Measurements from ENCODE around the gene ENPP1. TPM values are rescaled to one million over a fixed set of nuclear protein-coding genes. Genes with fewer than 3 reads are reported as not detected.

The ENPP1 gene
- total and polyA plus RNA-seq, 2 donors (not counting 1 experiment from before 2014, with no cell fraction given): 0.13 to 0.42 TPM

GRCh38 chr6:131911951-131912350 is 104.1 kb downstream of the ENPP1 start:
- WGBS (ENCODE audit: insufficient coverage): no CpG with 5 or more reads among the region's 3 CpGs
- no peak for ATAC-seq (ENCODE audit: low read depth)
- intact Hi-C loops (cut with micrococcal nuclease): loop anchor here (2.0 to 10.0 kb wide), 2 partner anchors 367 to 903 kb away; partner anchors contain the start of gene RPS12
- TF ChIP-seq EZH2 (IDR thresholded peaks at IDR 0.05; ENCODE audit: borderline replicate concordance, insufficient read depth, low read depth, low read length, poor library complexity, severe bottlenecking): no peak
- TF ChIP-seq, protein P1, sequence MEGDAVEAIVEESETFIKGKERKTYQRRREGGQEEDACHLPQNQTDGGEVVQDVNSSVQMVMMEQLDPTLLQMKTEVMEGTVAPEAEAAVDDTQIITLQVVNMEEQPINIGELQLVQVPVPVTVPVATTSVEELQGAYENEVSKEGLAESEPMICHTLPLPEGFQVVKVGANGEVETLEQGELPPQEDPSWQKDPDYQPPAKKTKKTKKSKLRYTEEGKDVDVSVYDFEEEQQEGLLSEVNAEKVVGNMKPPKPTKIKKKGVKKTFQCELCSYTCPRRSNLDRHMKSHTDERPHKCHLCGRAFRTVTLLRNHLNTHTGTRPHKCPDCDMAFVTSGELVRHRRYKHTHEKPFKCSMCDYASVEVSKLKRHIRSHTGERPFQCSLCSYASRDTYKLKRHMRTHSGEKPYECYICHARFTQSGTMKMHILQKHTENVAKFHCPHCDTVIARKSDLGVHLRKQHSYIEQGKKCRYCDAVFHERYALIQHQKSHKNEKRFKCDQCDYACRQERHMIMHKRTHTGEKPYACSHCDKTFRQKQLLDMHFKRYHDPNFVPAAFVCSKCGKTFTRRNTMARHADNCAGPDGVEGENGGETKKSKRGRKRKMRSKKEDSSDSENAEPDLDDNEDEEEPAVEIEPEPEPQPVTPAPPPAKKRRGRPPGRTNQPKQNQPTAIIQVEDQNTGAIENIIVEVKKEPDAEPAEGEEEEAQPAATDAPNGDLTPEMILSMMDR (IDR thresholded peaks at IDR 0.05): no peak
- no peaks in the 10 kb centered on the region for H3K9me3 Mint-ChIP-seq (ENCODE audit: insufficient read depth)
- H3K4me1 Mint-ChIP-seq: peaks cover 14% of the 10 kb centered on the region
- Histone ChIP-seq H3K9me3 (ENCODE audit: control extremely low read depth in 1 of 3, control insufficient read depth in 2 of 3, insufficient read depth in 1 of 3, low read length in 2 of 3) (no peaks in the 10 kb centered on the region), H3K36me3 (replicated peaks in 1 of 2; ENCODE audit: control extremely low read depth in 1 of 2, control insufficient read depth in 1 of 2, extremely low read depth in 1 of 2, insufficient read depth in 2 of 2, low read length in 1 of 2) (no peaks in the 10 kb centered on the region), H3K27me3 (replicated peaks in 1 of 4; ENCODE audit: control extremely low read depth in 1 of 4, control insufficient read depth in 3 of 4, insufficient read depth in 4 of 4, low read length in 3 of 4) (peaks cover 0 to 18% (median 12%) of the 10 kb centered on the region in 4 experiments), H3K4me2 (replicated peaks; ENCODE audit: low read depth, low read length, poor library complexity, severe bottlenecking) (no peak overlapping the region), H3K79me2 (ENCODE audit: control insufficient read depth, insufficient read depth, low read length) (no peaks in the 10 kb centered on the region), H3K27ac (ENCODE audit: low read length in 2 of 2) (no peak overlapping the region), H3K9ac (ENCODE audit: low read length) (no peak overlapping the region), H2AFZ (ENCODE audit: insufficient read depth, low read depth, low read length, poor library complexity, severe bottlenecking) (no peak overlapping the region), H4K20me1 (ENCODE audit: control insufficient read depth, insufficient read depth, low read length, poor library complexity, severe bottlenecking) (no peaks in the 10 kb centered on the region), H3K4me3 (ENCODE audit: control extremely low read depth in 1 of 5, extremely low read depth in 1 of 5, insufficient read depth in 1 of 5, low read depth in 2 of 5, low read length in 4 of 5) (no peak overlapping the region), H3K4me1 (ENCODE audit: control insufficient read depth in 2 of 2, insufficient read depth in 2 of 2, low read length in 2 of 2) (peaks cover 9 to 11% of the 10 kb centered on the region in 2 donors)
- ChIA-PET POLR2A (no interaction called here), CTCF (interaction anchor here (1.3 to 6.2 kb wide), 2 partner anchors 11 to 216 kb away, joined by 3 to 72 read pairs; no protein-coding TSS in a partner anchor)
- DNase-seq: no peak
- no peak overlapping the region for H3K27ac Mint-ChIP-seq
- peaks cover 45% of the 10 kb centered on the region for H3K27me3 Mint-ChIP-seq
- no peak overlapping the region for H3K4me3 Mint-ChIP-seq

- ATAC-seq (ENCODE audit: low read depth) (no peak), DNase-seq (no peak)
- no peak overlapping the region for H3K27ac Mint-ChIP-seq
- H3K9me3 Mint-ChIP-seq (ENCODE audit: insufficient read depth): no peaks in the 10 kb centered on the region
- CTCF ChIA-PET: interaction anchor here (1.1 to 3.1 kb wide), 16 partner anchors 11 to 384 kb away, joined by 3 to 42 read pairs (median 8); no protein-coding TSS in a partner anchor
- TF ChIP-seq, protein P1 (IDR thresholded peaks at IDR 0.05): no peak
- no peak for TF ChIP-seq EZH2 (IDR thresholded peaks at IDR 0.05; ENCODE audit: borderline replicate concordance, insufficient read depth, low read depth, low read length, poor library complexity, severe bottlenecking)
- Histone ChIP-seq H3K27ac (ENCODE audit: low read length in 2 of 2) (no peak overlapping the region), H3K36me3 (replicated peaks in 1 of 2; ENCODE audit: control extremely low read depth in 1 of 2, control insufficient read depth in 1 of 2, extremely low read depth in 1 of 2, insufficient read depth in 2 of 2, low read length in 1 of 2) (no peaks in the 10 kb centered on the region), H3K4me3 (ENCODE audit: control extremely low read depth in 1 of 5, extremely low read depth in 1 of 5, insufficient read depth in 1 of 5, low read depth in 2 of 5, low read length in 4 of 5) (no peak overlapping the region), H2AFZ (ENCODE audit: insufficient read depth, low read depth, low read length, poor library complexity, severe bottlenecking) (no peak overlapping the region), H3K4me2 (replicated peaks; ENCODE audit: low read depth, low read length, poor library complexity, severe bottlenecking) (no peak overlapping the region), H3K79me2 (ENCODE audit: control insufficient read depth, insufficient read depth, low read length) (no peaks in the 10 kb centered on the region), H3K4me1 (ENCODE audit: control insufficient read depth in 2 of 2, insufficient read depth in 2 of 2, low read length in 2 of 2) (peaks cover 20 to 21% of the 10 kb centered on the region in 2 donors), H4K20me1 (ENCODE audit: control insufficient read depth, insufficient read depth, low read length, poor library complexity, severe bottlenecking) (no peaks in the 10 kb centered on the region), H3K9ac (ENCODE audit: low read length) (no peak overlapping the region), H3K27me3 (replicated peaks in 1 of 4; ENCODE audit: control extremely low read depth in 1 of 4, control insufficient read depth in 3 of 4, insufficient read depth in 4 of 4, low read length in 3 of 4) (peaks cover 0 to 27% (median 12%) of the 10 kb centered on the region in 4 experiments), H3K9me3 (ENCODE audit: control extremely low read depth in 1 of 3, control insufficient read depth in 2 of 3, insufficient read depth in 1 of 3, low read length in 2 of 3) (peaks cover 0 to 6% (median 0%) of the 10 kb centered on the region in 3 donors)
- no CpG with 5 or more reads among the region's 1 CpG for WGBS (ENCODE audit: insufficient coverage)
- POLR2A ChIA-PET: no interaction called here
- peaks cover 35% of the 10 kb centered on the region for H3K27me3 Mint-ChIP-seq
- no peak overlapping the region for H3K4me3 Mint-ChIP-seq
- peaks cover 27% of the 10 kb centered on the region for H3K4me1 Mint-ChIP-seq
- intact Hi-C loops (cut with micrococcal nuclease): loop anchor here (2.0 to 10.0 kb wide), 2 partner anchors 385 to 901 kb away; partner anchors contain the start of gene RPS12
Observed at GRCh38 chr6:131914234-131914633, 106.4 kb downstream of the ENPP1 start.
